Chondrocyte (in vitro differentiated cells): ENCODE measurements around the gene NME2. TPM values are rescaled to one million over a fixed set of nuclear protein-coding genes. Genes with fewer than 3 reads are reported as not detected.
"Not testable (repeated sequence)": the region's sequence is repeated elsewhere in the genome, so short reads cannot be mapped to it uniquely, and the experiment has no call there.

ENCODE experiments used
- DNase-seq: peaks from one replicate; pipeline ENCODE4 v3.0.0; 2021; ENCODE audit warnings: mixed read lengths, low spot score
- H3K27ac Mint-ChIP-seq: one replicate; pipeline ENCODE4 v1.8.0; 2021; ENCODE audit warnings: mild to moderate bottlenecking, moderate library complexity, mixed read lengths; ENCODE audit not compliant: unreplicated experiment
- H3K27me3 Mint-ChIP-seq: 2 replicates; pipeline ENCODE4 v1.8.0; 2021; ENCODE audit warnings: low read depth, mixed read lengths
- H3K36me3 Mint-ChIP-seq: 2 replicates; pipeline ENCODE4 v1.8.0; 2021; ENCODE audit warnings: low read depth, mixed read lengths
- H3K4me1 Mint-ChIP-seq: 2 replicates; pipeline ENCODE4 v1.8.0; 2021; ENCODE audit warnings: low read depth, mild to moderate bottlenecking, mixed read lengths
- H3K4me3 Mint-ChIP-seq: one replicate; pipeline ENCODE4 v1.8.0; 2021; ENCODE audit warnings: mild to moderate bottlenecking, moderate library complexity, mixed read lengths; ENCODE audit not compliant: unreplicated experiment
- H3K9me3 Mint-ChIP-seq: 2 replicates; pipeline ENCODE4 v1.8.0; 2021; ENCODE audit warnings: low read depth, mixed read lengths
- total RNA-seq: library from RNA; stranded (reverse); gene quantifications from 3 replicates; pipeline ENCODE4 v1.2.1, GENCODE V29; 2021
- TF ChIP-seq, protein P1 (sequence below): fragments of 200-600 bp; sonication (generic); IDR thresholded peaks from 2 replicates; pipeline ENCODE4 v1.5.0; 2021; ENCODE audit warnings: antibody characterized with exemption, mild to moderate bottlenecking, moderate library complexity

NME2 gene
- total RNA-seq, 1 donor from 2014 or later, result 751 TPM

DNA sequence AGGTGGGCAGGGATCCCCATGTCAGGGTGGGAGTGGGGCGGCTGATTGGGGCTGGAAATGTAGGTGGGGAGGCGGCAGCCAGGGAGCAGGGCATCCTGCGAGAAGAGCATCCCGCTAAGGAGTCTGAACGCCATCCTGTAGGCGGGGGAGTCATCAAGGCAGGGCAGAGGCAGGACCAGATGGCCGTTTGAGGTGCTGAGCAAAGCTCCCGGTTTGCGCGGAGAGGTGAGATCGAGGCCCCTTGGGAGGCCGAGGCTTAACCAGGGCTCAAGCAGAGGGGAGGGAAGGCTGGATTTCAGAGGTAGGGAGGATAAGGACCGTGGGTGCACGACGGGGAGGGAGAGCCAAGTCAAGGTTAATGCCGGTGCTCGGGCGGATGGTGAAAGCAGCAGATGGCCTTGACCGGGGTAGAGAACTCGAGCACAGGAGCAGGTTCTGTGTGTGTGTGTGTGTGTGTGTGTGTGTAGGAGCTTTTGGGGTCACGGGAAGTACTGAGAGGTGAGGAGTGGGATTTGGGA is 472 bp upstream of the NME2 start:
- peak overlapping the region; percentile 99 for H3K27ac Mint-ChIP-seq
- TF ChIP-seq, protein P1, sequence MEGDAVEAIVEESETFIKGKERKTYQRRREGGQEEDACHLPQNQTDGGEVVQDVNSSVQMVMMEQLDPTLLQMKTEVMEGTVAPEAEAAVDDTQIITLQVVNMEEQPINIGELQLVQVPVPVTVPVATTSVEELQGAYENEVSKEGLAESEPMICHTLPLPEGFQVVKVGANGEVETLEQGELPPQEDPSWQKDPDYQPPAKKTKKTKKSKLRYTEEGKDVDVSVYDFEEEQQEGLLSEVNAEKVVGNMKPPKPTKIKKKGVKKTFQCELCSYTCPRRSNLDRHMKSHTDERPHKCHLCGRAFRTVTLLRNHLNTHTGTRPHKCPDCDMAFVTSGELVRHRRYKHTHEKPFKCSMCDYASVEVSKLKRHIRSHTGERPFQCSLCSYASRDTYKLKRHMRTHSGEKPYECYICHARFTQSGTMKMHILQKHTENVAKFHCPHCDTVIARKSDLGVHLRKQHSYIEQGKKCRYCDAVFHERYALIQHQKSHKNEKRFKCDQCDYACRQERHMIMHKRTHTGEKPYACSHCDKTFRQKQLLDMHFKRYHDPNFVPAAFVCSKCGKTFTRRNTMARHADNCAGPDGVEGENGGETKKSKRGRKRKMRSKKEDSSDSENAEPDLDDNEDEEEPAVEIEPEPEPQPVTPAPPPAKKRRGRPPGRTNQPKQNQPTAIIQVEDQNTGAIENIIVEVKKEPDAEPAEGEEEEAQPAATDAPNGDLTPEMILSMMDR, result no peak
- H3K36me3 Mint-ChIP-seq, result peaks cover 22% of the 10 kb centered on the region
- peaks cover 34% of the 10 kb centered on the region for H3K4me1 Mint-ChIP-seq
- H3K27me3 Mint-ChIP-seq, result no peaks in the 10 kb centered on the region
- no peak for DNase-seq
- no peaks in the 10 kb centered on the region for H3K9me3 Mint-ChIP-seq
- H3K4me3 Mint-ChIP-seq, result peak overlapping the region; percentile 93

DNA sequence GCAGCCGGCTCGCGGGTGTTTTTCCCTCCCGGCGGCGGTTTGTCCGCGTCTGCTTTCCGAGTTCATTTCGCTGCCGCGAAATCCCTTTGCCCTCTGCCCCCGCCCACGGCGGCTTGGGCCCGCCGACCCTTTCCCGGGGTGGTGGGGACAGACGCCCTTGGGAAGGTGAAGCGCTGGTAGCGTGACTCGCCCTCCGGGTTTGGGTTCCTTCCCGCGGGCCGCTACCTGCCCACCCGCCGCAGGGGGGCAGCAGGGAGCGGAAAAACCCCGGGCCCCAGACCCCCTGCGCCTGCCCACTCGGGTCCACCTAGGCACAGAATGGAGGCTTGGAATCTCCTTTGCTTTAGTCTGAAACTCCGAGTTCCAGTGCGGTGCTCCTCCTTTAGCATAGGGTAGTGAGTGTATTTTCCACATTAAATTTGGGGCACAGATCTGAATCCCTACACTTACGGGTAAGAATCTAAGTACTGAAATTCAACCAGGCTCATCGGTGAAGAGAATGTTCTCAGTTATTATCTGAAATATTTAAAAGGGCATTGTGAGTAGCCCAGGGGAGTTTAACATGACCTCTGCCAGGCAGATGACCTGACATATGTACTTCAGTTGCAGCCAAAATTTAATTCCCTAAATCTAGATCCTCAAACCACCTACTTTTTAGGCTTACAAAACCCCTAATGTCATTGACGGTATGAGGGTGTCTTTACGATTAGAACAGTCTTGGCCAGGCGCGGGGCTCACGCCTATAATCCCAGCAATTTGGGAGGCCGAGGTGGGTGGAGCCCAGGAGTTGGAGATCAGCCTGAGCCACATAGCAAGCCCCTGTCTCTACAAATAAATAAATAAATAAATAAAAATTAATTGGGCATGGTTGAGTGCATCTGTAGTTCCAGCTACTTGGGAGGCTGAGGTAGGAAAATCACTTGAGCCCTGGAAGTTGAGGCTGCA is 1.0 kb downstream of the NME2 start:
- Mint-ChIP-seq H3K27ac (peak overlapping the region; percentile 84), H3K9me3 (no peaks in the 10 kb centered on the region), H3K4me1 (peaks cover 34% of the 10 kb centered on the region), H3K36me3 (peaks cover 22% of the 10 kb centered on the region), H3K27me3 (no peaks in the 10 kb centered on the region), H3K4me3 (peak overlapping the region; percentile 76)
- TF ChIP-seq, protein P1, result peak; percentile 92
- DNase-seq, result no peak

DNA sequence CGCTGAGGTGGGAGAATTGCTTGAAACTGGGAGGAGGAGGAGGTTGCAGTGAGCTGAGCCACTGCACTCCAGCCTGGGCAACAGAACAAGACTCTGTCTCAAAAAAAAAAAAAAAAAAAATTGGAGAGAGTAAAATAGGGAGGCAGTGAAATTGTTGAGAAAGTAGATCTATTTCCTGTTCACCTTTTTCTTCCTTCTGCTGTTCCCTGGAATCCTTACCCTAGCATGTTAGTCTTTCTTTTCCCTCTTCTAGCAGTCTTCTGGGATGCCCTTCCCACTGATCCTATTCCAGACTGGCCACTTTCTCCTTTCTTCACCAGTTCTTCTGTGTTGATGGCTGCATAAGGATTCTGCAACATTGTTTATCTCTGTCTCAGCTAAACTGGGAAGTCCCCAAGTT is 3.1 kb downstream of the NME2 start:
- Mint-ChIP-seq H3K36me3 (peaks cover 22% of the 10 kb centered on the region), H3K27me3 (no peaks in the 10 kb centered on the region), H3K9me3 (no peaks in the 10 kb centered on the region), H3K27ac (no peak overlapping the region), H3K4me1 (peaks cover 38% of the 10 kb centered on the region), H3K4me3 (no peak overlapping the region)
- DNase-seq, result no peak
- TF ChIP-seq, protein P1, result no peak

- H3K4me3 Mint-ChIP-seq, result no peak overlapping the region
- no peak overlapping the region for H3K27ac Mint-ChIP-seq
- no peak for DNase-seq
- H3K36me3 Mint-ChIP-seq, result peaks cover 22% of the 10 kb centered on the region
- peaks cover 30% of the 10 kb centered on the region for H3K4me1 Mint-ChIP-seq
- TF ChIP-seq, protein P1, result no peak
- H3K27me3 Mint-ChIP-seq, result no peaks in the 10 kb centered on the region
- no peaks in the 10 kb centered on the region for H3K9me3 Mint-ChIP-seq
Measured at GRCh38 chr17:51170736-51171135, 4.5 kb downstream of the NME2 start.

GRCh38 chr17:51172030-51172429 is 5.8 kb downstream of the NME2 start:
- peaks cover 26% of the 10 kb centered on the region for H3K4me1 Mint-ChIP-seq
- H3K27me3 Mint-ChIP-seq, H3K27ac Mint-ChIP-seq, H3K4me3 Mint-ChIP-seq, H3K9me3 Mint-ChIP-seq, DNase-seq: not testable (repeated sequence)
- H3K36me3 Mint-ChIP-seq, result peaks cover 22% of the 10 kb centered on the region
